OCI-LY1 (cell line): ENCODE data around the gene CELF6.
"Not testable (repeated sequence)": the region's sequence is repeated elsewhere in the genome, so short reads cannot be mapped to it uniquely, and the experiment has no call there.

Experiments
- H2AFZ ChIP-seq: fragments of 200-600 bp; sonication (generic), shearing (Covaris generic); 2 replicates; pipeline ENCODE4 v1.6.0; 2014; ENCODE audit warnings: antibody characterized with exemption, mild to moderate bottlenecking, low read length
- H3F3A ChIP-seq: fragments of 200-600 bp; sonication (generic), shearing (Covaris generic); 2 replicates; pipeline ENCODE4 v1.6.0; 2014; ENCODE audit warnings: mild to moderate bottlenecking, antibody characterized with exemption, low read length, moderate library complexity; ENCODE audit not compliant: insufficient read depth
- H3K27ac ChIP-seq: fragments of 200-600 bp; sonication (generic); 2 replicates; pipeline ENCODE4 v1.5.1; 2014; ENCODE audit warnings: low read length, mixed run types, mild to moderate bottlenecking, low read depth; ENCODE audit not compliant: poor library complexity, severe bottlenecking
- H3K27me3 ChIP-seq: fragments of 200-600 bp; sonication (generic); 2 replicates; pipeline ENCODE4 v1.6.0; 2014; ENCODE audit warnings: antibody characterized with exemption, mild to moderate bottlenecking, low read length, moderate library complexity; ENCODE audit not compliant: insufficient read depth
- H3K36me3 ChIP-seq: fragments of 200-600 bp; sonication (generic); 2 replicates; pipeline ENCODE4 v1.6.1; 2014; ENCODE audit warnings: mild to moderate bottlenecking, antibody characterized with exemption, low read length, moderate library complexity, mixed read lengths; ENCODE audit not compliant: insufficient read depth
- H3K4me1 ChIP-seq: fragments of 200-600 bp; sonication (generic); 2 replicates; pipeline ENCODE4 v1.5.1; 2014; ENCODE audit warnings: mild to moderate bottlenecking, low read length, moderate library complexity; ENCODE audit not compliant: insufficient read depth, severe bottlenecking
- H3K4me2 ChIP-seq: fragments of 200-600 bp; sonication (generic), shearing (Covaris generic); 2 replicates; pipeline ENCODE4 v1.6.1; 2014; ENCODE audit warnings: low read length
- H3K4me3 ChIP-seq: fragments of 200-600 bp; sonication (generic); 2 replicates; pipeline ENCODE4 v1.5.1; 2014; ENCODE audit warnings: low read length, low read depth, mild to moderate bottlenecking, mixed read lengths; ENCODE audit not compliant: poor library complexity, severe bottlenecking
- H3K79me2 ChIP-seq: fragments of 200-600 bp; shearing (Covaris generic); 2 replicates; pipeline ENCODE4 v1.6.1; 2016; ENCODE audit warnings: mixed run types, low read length, mixed read lengths; ENCODE audit not compliant: insufficient read depth
- H3K9ac ChIP-seq: fragments of 200-600 bp; sonication (generic), shearing (Covaris generic); 2 replicates; pipeline ENCODE4 v1.6.1; 2014; ENCODE audit warnings: mild to moderate bottlenecking, low read length, mixed read lengths
- H3K9me2 ChIP-seq: fragments of 200-600 bp; sonication (generic), shearing (Covaris generic); 2 replicates; pipeline ENCODE4 v1.6.1; 2014; ENCODE audit warnings: low read depth, mild to moderate bottlenecking, low read length, mixed read lengths
- H3K9me3 ChIP-seq: fragments of 200-600 bp; shearing (Covaris generic); 2 replicates; pipeline ENCODE4 v1.6.1; 2014; ENCODE audit warnings: low read length, mixed read lengths
- H4K20me1 ChIP-seq: fragments of 200-600 bp; sonication (generic), shearing (Covaris generic); 2 replicates; pipeline ENCODE4 v1.6.0; 2016; ENCODE audit warnings: mild to moderate bottlenecking, low read length; ENCODE audit not compliant: insufficient read depth
- EZH2 ChIP-seq: fragments of 200-600 bp; sonication (generic), shearing (Covaris generic); IDR thresholded peaks from 2 replicates; pipeline ENCODE4 v1.8.0; 2017; ENCODE audit warnings: borderline replicate concordance, mixed run types, mild to moderate bottlenecking, antibody characterized with exemption, low read length, moderate library complexity, mixed read lengths
- TF ChIP-seq, protein P1 (sequence below): fragments of 200-600 bp; sonication (generic), shearing (Covaris generic); IDR thresholded peaks from 2 replicates; pipeline ENCODE4 v1.5.1; 2017; ENCODE audit warnings: mild to moderate bottlenecking, antibody characterized with exemption, low read length, moderate library complexity, mixed read lengths

Gene CELF6

DNA sequence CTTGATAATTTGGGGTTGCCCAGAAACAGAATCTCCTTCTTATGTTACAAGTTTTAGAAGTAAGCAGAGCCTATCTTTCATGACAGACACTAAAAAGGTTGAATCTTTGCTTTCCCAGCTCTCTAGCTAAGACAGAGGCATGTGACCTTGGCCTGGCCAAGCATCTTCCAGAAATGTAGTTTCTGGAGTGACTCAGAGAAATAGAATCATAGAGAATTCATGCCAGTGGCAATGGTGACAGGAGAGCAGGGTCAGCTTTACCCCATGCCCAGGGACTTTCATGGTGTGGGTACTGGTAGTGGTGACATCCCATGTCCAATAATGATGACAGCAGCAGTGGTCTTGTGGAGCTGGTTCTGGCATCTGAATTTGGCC lies 43.6 kb downstream of the CELF6 start:
- H3K9ac ChIP-seq: no peak overlapping the region
- no peaks in the 10 kb centered on the region for H3K27me3 ChIP-seq
- no peaks in the 10 kb centered on the region for H3K9me3 ChIP-seq
- H3F3A ChIP-seq: 0 out of 2 replicates have a peak, but pooled peaks cover under 1% of the 10 kb centered on the region
- H3K4me3 ChIP-seq: no peak overlapping the region
- no peak for TF ChIP-seq EZH2
- TF ChIP-seq, protein P1, sequence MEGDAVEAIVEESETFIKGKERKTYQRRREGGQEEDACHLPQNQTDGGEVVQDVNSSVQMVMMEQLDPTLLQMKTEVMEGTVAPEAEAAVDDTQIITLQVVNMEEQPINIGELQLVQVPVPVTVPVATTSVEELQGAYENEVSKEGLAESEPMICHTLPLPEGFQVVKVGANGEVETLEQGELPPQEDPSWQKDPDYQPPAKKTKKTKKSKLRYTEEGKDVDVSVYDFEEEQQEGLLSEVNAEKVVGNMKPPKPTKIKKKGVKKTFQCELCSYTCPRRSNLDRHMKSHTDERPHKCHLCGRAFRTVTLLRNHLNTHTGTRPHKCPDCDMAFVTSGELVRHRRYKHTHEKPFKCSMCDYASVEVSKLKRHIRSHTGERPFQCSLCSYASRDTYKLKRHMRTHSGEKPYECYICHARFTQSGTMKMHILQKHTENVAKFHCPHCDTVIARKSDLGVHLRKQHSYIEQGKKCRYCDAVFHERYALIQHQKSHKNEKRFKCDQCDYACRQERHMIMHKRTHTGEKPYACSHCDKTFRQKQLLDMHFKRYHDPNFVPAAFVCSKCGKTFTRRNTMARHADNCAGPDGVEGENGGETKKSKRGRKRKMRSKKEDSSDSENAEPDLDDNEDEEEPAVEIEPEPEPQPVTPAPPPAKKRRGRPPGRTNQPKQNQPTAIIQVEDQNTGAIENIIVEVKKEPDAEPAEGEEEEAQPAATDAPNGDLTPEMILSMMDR: no peak
- H3K9me2 ChIP-seq: no peaks in the 10 kb centered on the region
- no peaks in the 10 kb centered on the region for H4K20me1 ChIP-seq
- H3K27ac ChIP-seq: no peak overlapping the region
- peaks cover 3% of the 10 kb centered on the region; the same call in 1 of the 2 replicates for H3K79me2 ChIP-seq
- H2AFZ ChIP-seq: no peak overlapping the region
- no peaks in the 10 kb centered on the region for H3K36me3 ChIP-seq
- no peak overlapping the region for H3K4me2 ChIP-seq
- peaks cover 16% of the 10 kb centered on the region for H3K4me1 ChIP-seq

- H3F3A ChIP-seq, H3K4me2 ChIP-seq, H2AFZ ChIP-seq, H3K4me3 ChIP-seq, H3K9me3 ChIP-seq, H4K20me1 ChIP-seq, H3K9me2 ChIP-seq, H3K36me3 ChIP-seq, H3K9ac ChIP-seq, H3K27ac ChIP-seq, H3K27me3 ChIP-seq, H3K79me2 ChIP-seq: not testable (repeated sequence)
- H3K4me1 ChIP-seq: peaks cover 21% of the 10 kb centered on the region
Observed at GRCh38 chr15:72275635-72276325, 44.2 kb downstream of the CELF6 start.

- H3F3A ChIP-seq: 0 out of 2 replicates have a peak, but pooled peaks cover 3% of the 10 kb centered on the region
- no peaks in the 10 kb centered on the region for H3K9me3 ChIP-seq
- no peaks in the 10 kb centered on the region for H4K20me1 ChIP-seq
- no peaks in the 10 kb centered on the region for H3K27me3 ChIP-seq
- TF ChIP-seq, protein P1: no peak
- no peak for TF ChIP-seq EZH2
- H3K79me2 ChIP-seq: peaks cover 3% of the 10 kb centered on the region; the same call in 1 of the 2 replicates
- peaks cover 26% of the 10 kb centered on the region for H3K4me1 ChIP-seq
- H3K4me3 ChIP-seq: peak overlapping the region; percentile 99
- peak overlapping the region; percentile 87 for H3K4me2 ChIP-seq
- peak overlapping the region; percentile 13 for H3K27ac ChIP-seq
- peak overlapping the region; percentile 76 for H3K9ac ChIP-seq
- H3K36me3 ChIP-seq: peaks cover 6% of the 10 kb centered on the region; the same call in 1 of the 2 replicates
- peak overlapping the region; percentile 47; the same call in 1 of the 2 replicates for H2AFZ ChIP-seq
- H3K9me2 ChIP-seq: no peaks in the 10 kb centered on the region
Observed at GRCh38 chr15:72272997-72273352, 47.0 kb downstream of the CELF6 start.
